Activated naive CD8-positive, alpha-beta T cell (primary cell): ENCODE results near the gene FBLIM1.
"Not testable (repeated sequence)": the region's sequence is repeated elsewhere in the genome, so short reads cannot be mapped to it uniquely, and the experiment has no call there.

Experiments used
- H3K27ac Mint-ChIP-seq: one replicate; pipeline ENCODE4 v1.8.0; 2021; ENCODE audit warnings: mixed read lengths
- H3K27me3 Mint-ChIP-seq: one replicate; pipeline ENCODE4 v1.8.0; 2021; ENCODE audit warnings: mixed read lengths
- H3K36me3 Mint-ChIP-seq: one replicate; pipeline ENCODE4 v1.8.0; 2021; ENCODE audit warnings: mixed read lengths
- H3K4me1 Mint-ChIP-seq: one replicate; pipeline ENCODE4 v1.8.0; 2021; ENCODE audit warnings: low read depth, mixed read lengths
- H3K4me3 Mint-ChIP-seq: one replicate; pipeline ENCODE4 v1.8.0; 2021; ENCODE audit warnings: mild to moderate bottlenecking, mixed read lengths
- H3K9me3 Mint-ChIP-seq: one replicate; pipeline ENCODE4 v1.8.0; 2021; ENCODE audit warnings: low read depth, mixed read lengths

The FBLIM1 gene

GRCh38 chr1:15828931-15829330 is 70.3 kb downstream of the FBLIM1 start:
- peaks cover 23% of the 10 kb centered on the region for H3K4me1 Mint-ChIP-seq
- not testable (repeated sequence) for H3K27ac Mint-ChIP-seq

GRCh38 chr1:15830258-15830657 is 71.7 kb downstream of the FBLIM1 start:
- Mint-ChIP-seq H3K4me3 (no peak overlapping the region), H3K9me3 (no peaks in the 10 kb centered on the region), H3K27ac (peak overlapping the region; percentile 17), H3K36me3 (peaks cover 3% of the 10 kb centered on the region), H3K27me3 (no peaks in the 10 kb centered on the region), H3K4me1 (peaks cover 26% of the 10 kb centered on the region)

More at GRCh38 chr1:15828931-15829330, 70.3 kb downstream of the FBLIM1 start:
- not testable (repeated sequence) for H3K9me3 Mint-ChIP-seq, H3K36me3 Mint-ChIP-seq, H3K27me3 Mint-ChIP-seq, H3K4me3 Mint-ChIP-seq

GRCh38 chr1:15833069-15833679 is 74.6 kb downstream of the FBLIM1 start:
- H3K4me3 Mint-ChIP-seq: peak overlapping the region; percentile 92
- H3K27me3 Mint-ChIP-seq: no peaks in the 10 kb centered on the region
- peaks cover 42% of the 10 kb centered on the region for H3K4me1 Mint-ChIP-seq
- no peaks in the 10 kb centered on the region for H3K9me3 Mint-ChIP-seq
- peak overlapping the region; percentile 98 for H3K27ac Mint-ChIP-seq
- peaks cover 3% of the 10 kb centered on the region for H3K36me3 Mint-ChIP-seq

GRCh38 chr1:15833842-15834405 is 75.3 kb downstream of the FBLIM1 start:
- H3K4me1 Mint-ChIP-seq: peaks cover 42% of the 10 kb centered on the region
- H3K27ac Mint-ChIP-seq: peak overlapping the region; percentile 98
- H3K9me3 Mint-ChIP-seq: no peaks in the 10 kb centered on the region
- peaks cover 3% of the 10 kb centered on the region for H3K36me3 Mint-ChIP-seq
- H3K4me3 Mint-ChIP-seq: peak overlapping the region; percentile 92
- no peaks in the 10 kb centered on the region for H3K27me3 Mint-ChIP-seq

GRCh38 chr1:15834406-15835204 is 76.0 kb downstream of the FBLIM1 start:
- Mint-ChIP-seq H3K27me3 (no peaks in the 10 kb centered on the region), H3K36me3 (peaks cover 3% of the 10 kb centered on the region), H3K27ac (peak overlapping the region; percentile 98), H3K4me3 (peak overlapping the region; percentile 92), H3K4me1 (peaks cover 42% of the 10 kb centered on the region), H3K9me3 (no peaks in the 10 kb centered on the region)

- H3K27ac Mint-ChIP-seq: peak overlapping the region; percentile 98
- H3K4me3 Mint-ChIP-seq: peak overlapping the region; percentile 91
- peaks cover 37% of the 10 kb centered on the region for H3K4me1 Mint-ChIP-seq
- peaks cover 3% of the 10 kb centered on the region for H3K36me3 Mint-ChIP-seq
- H3K9me3 Mint-ChIP-seq: no peaks in the 10 kb centered on the region
- H3K27me3 Mint-ChIP-seq: no peaks in the 10 kb centered on the region
Observed at GRCh38 chr1:15835205-15835740, 76.7 kb downstream of the FBLIM1 start.

GRCh38 chr1:15835741-15836510 is 77.3 kb downstream of the FBLIM1 start:
- Mint-ChIP-seq H3K4me3 (peak overlapping the region; percentile 91), H3K27ac (peak overlapping the region; percentile 98), H3K4me1 (peaks cover 35% of the 10 kb centered on the region), H3K9me3 (no peaks in the 10 kb centered on the region), H3K36me3 (peaks cover 3% of the 10 kb centered on the region), H3K27me3 (no peaks in the 10 kb centered on the region)
